Gastroesophageal sphincter (tissue), 4 donors: Measurements from ENCODE around the gene SOST. TPM values are rescaled to one million over a fixed set of nuclear protein-coding genes. Genes with fewer than 3 reads are reported as not detected.
A peak's percentile ranks its signal among the peaks of the same experiment; 100 is the strongest.

Source experiments
- ATAC-seq: fragments of 150-250 bp; one replicate; pipeline ENCODE4 v1.9.1; 2016; ENCODE audit warnings: mild to moderate bottlenecking, moderate library complexity
- H3K27ac ChIP-seq, 4 donors: fragments of 200-600 bp; sonication (generic) in 3 of 4; 1 replicate in 3 of 4; 2 replicates in 1 of 4; pipeline ENCODE4 v1.5.1; 2016 to 2019
- H3K27me3 ChIP-seq: fragments of 200-600 bp; sonication (generic); one replicate; pipeline ENCODE4 v1.5.1; 2019
- H3K36me3 ChIP-seq, 2 donors: fragments of 200-600 bp; sonication (generic); one replicate each; pipeline ENCODE4 v1.5.1; 2019; ENCODE audit warnings: control low read depth in 1 of 2
- H3K4me1 ChIP-seq, 3 donors: fragments of 200-600 bp; sonication (generic); 1 replicate in 2 of 3; 2 replicates in 1 of 3; pipeline ENCODE4 v1.5.1; 2016 to 2019; ENCODE audit warnings: control low read depth in 2 of 3
- H3K4me3 ChIP-seq, 2 donors: fragments of 200-600 bp; sonication (generic); one replicate each; pipeline ENCODE4 v1.5.1; 2019; ENCODE audit warnings: mild to moderate bottlenecking in 1 of 2, moderate library complexity in 1 of 2
- H3K9me3 ChIP-seq, 3 donors: fragments of 200-600 bp; sonication (generic); one replicate each; pipeline ENCODE4 v1.5.1; 2017 to 2019; ENCODE audit warnings: control low read depth in 2 of 3
- EP300 ChIP-seq: sonication (generic); formaldehyde crosslinking; IDR thresholded peaks from one replicate; pipeline ENCODE4 v1.6.1; 2017; ENCODE audit warnings: antibody characterized with exemption, mild to moderate bottlenecking
- POLR2A ChIP-seq, 2 donors: fragments of 450-650 bp; IDR thresholded peaks; one replicate each; pipeline ENCODE4 v1.6.1; 2017; ENCODE audit warnings: antibody characterized with exemption in 2 of 2, mild to moderate bottlenecking in 2 of 2, moderate library complexity in 1 of 2
- POLR2AphosphoS5 ChIP-seq: sonication (generic); formaldehyde crosslinking; IDR thresholded peaks from one replicate; pipeline ENCODE4 v1.6.1; 2017; ENCODE audit warnings: antibody characterized with exemption
- WGBS, 2 donors: methylation state at CpG; one replicate each; pipeline ENCODE4 v1.1.5; 2018; ENCODE audit warnings: low coverage in 1 of 2; 5-methylcytosine and 5-hydroxymethylcytosine counted together
- total RNA-seq, 4 donors: library from RNA; depleted of rRNA; stranded (reverse); fragments of >200 nt; gene quantifications; one replicate each; pipeline ENCODE4 v1.1.0, GENCODE V29; 2016
- TF ChIP-seq, protein P1 (sequence below), 4 experiments: fragments of 200-600 bp in 2 of 4; fragments of 450-650 bp in 2 of 4; sonication (generic) in 1 of 4; IDR thresholded peaks; one replicate each; pipeline ENCODE4 v1.5.1; 2017 to 2019; ENCODE audit warnings: antibody characterized with exemption in 4 of 4, mild to moderate bottlenecking in 2 of 4, moderate library complexity in 2 of 4

Gene SOST
- total RNA-seq, 4 donors from 2014 or later, result 0.27 TPM; not detected in 3

- WGBS, 2 donors, result 18 to 61% methylated on average over 3 to 6 of the region's 7 CpGs
- Histone ChIP-seq H3K4me1 (peaks cover 0 to 25% (median 3%) of the 10 kb centered on the region in 3 donors), H3K27me3 (no peaks in the 10 kb centered on the region), H3K36me3 (peaks cover 0 to 55% of the 10 kb centered on the region in 2 donors), H3K9me3 (no peaks in the 10 kb centered on the region), H3K27ac (peak overlapping the region in 2 of 4 donors; percentile 1 to 26), H3K4me3 (no peak overlapping the region)
- no peak for TF ChIP-seq POLR2AphosphoS5
- TF ChIP-seq, protein P1, sequence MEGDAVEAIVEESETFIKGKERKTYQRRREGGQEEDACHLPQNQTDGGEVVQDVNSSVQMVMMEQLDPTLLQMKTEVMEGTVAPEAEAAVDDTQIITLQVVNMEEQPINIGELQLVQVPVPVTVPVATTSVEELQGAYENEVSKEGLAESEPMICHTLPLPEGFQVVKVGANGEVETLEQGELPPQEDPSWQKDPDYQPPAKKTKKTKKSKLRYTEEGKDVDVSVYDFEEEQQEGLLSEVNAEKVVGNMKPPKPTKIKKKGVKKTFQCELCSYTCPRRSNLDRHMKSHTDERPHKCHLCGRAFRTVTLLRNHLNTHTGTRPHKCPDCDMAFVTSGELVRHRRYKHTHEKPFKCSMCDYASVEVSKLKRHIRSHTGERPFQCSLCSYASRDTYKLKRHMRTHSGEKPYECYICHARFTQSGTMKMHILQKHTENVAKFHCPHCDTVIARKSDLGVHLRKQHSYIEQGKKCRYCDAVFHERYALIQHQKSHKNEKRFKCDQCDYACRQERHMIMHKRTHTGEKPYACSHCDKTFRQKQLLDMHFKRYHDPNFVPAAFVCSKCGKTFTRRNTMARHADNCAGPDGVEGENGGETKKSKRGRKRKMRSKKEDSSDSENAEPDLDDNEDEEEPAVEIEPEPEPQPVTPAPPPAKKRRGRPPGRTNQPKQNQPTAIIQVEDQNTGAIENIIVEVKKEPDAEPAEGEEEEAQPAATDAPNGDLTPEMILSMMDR (IDR thresholded peaks at IDR 0.05), result peak in 3 of 4 experiments; percentile 74 to 81 (median 77)
- peak; percentile 48 for ATAC-seq
Measured at GRCh38 chr17:43766413-43767052, 7.9 kb upstream of the SOST start.

- peak; percentile 90 for ATAC-seq
- no peak overlapping the region for H3K27ac ChIP-seq
- 0 to 3% methylated on average over 3 to 7 of the region's 10 CpGs for WGBS, 2 donors
Measured at GRCh38 chr17:43760254-43760852, 1.8 kb upstream of the SOST start.

GRCh38 chr17:43759836-43760235, 1.2 kb upstream of the SOST start:
- H3K27ac ChIP-seq, result no peak overlapping the region
- no peaks in the 10 kb centered on the region for H3K36me3 ChIP-seq
- no peak overlapping the region for H3K4me3 ChIP-seq
- no peak for TF ChIP-seq POLR2A (IDR thresholded peaks at IDR 0.05)
- TF ChIP-seq, protein P1 (IDR thresholded peaks at IDR 0.05), result no peak
- TF ChIP-seq EP300, result no peak
- TF ChIP-seq POLR2AphosphoS5, result no peak
- peaks cover 43% of the 10 kb centered on the region for H3K27me3 ChIP-seq
- ATAC-seq, result no peak
- WGBS, 2 donors, result 6 to 37% methylated on average over 2 of the region's 7 CpGs
- H3K9me3 ChIP-seq, result no peaks in the 10 kb centered on the region
- H3K4me1 ChIP-seq, result peaks cover 0 to 28% (median 5%) of the 10 kb centered on the region in 3 donors

More at GRCh38 chr17:43760254-43760852, 1.8 kb upstream of the SOST start:
- H3K36me3 ChIP-seq, result peaks cover 0 to under 1% of the 10 kb centered on the region in 2 donors
- no peak overlapping the region for H3K4me3 ChIP-seq
- TF ChIP-seq, protein P1 (IDR thresholded peaks at IDR 0.05), result peak in 3 of 4 experiments; percentile 95 to 99 (median 99)
- TF ChIP-seq POLR2AphosphoS5, result no peak
- H3K9me3 ChIP-seq, result no peaks in the 10 kb centered on the region
- peaks cover 38% of the 10 kb centered on the region for H3K27me3 ChIP-seq
- H3K4me1 ChIP-seq, result peaks cover 0 to 25% (median 2%) of the 10 kb centered on the region in 3 donors

- Histone ChIP-seq H3K27ac (no peak overlapping the region), H3K27me3 (peaks cover 46% of the 10 kb centered on the region)
- WGBS, 2 donors, result 72 to 82% methylated on average over 5 to 6 of the region's 6 CpGs
Measured at GRCh38 chr17:43758086-43758485, 505 bp downstream of the SOST start.

More at GRCh38 chr17:43758086-43758485, 505 bp downstream of the SOST start:
- Histone ChIP-seq H3K4me3 (no peak overlapping the region), H3K4me1 (peaks cover 0 to 21% (median 5%) of the 10 kb centered on the region in 3 donors), H3K9me3 (no peaks in the 10 kb centered on the region), H3K36me3 (no peaks in the 10 kb centered on the region)
- no peak for ATAC-seq
- TF ChIP-seq POLR2AphosphoS5, result no peak
- TF ChIP-seq EP300, result no peak
- TF ChIP-seq, protein P1 (IDR thresholded peaks at IDR 0.05), result no peak
- TF ChIP-seq POLR2A (IDR thresholded peaks at IDR 0.05), result no peak
